ENCODE data around the gene ZNF823.

- TF ChIP-seq RAD21 (IDR thresholded peaks at IDR 0.05; ENCODE audit: low read length): no peak
- no peak for TF ChIP-seq CTCF (conservative IDR thresholded peaks at IDR 0.05; ENCODE audit: low read depth, low read length)
- TF ChIP-seq POLR2A (IDR thresholded peaks at IDR 0.05; ENCODE audit: low read depth, low read length): no peak
- TF ChIP-seq CEBPB (IDR thresholded peaks at IDR 0.05; ENCODE audit: low read depth, low read length): no peak
- TF ChIP-seq RCOR1 (IDR thresholded peaks at IDR 0.05; ENCODE audit: insufficient replicate concordance, low read length): no peak
- TF ChIP-seq MAFK (IDR thresholded peaks at IDR 0.05; ENCODE audit: low read depth, low read length): no peak
- TF ChIP-seq RFX5 (IDR thresholded peaks at IDR 0.05; ENCODE audit: low read depth, low read length): no peak
- TF ChIP-seq CHD1 (IDR thresholded peaks at IDR 0.05; ENCODE audit: low read depth, low read length): no peak
- TF ChIP-seq NFE2L2 (IDR thresholded peaks at IDR 0.05; ENCODE audit: low read depth, low read length): no peak
- no peak for TF ChIP-seq ELK1 (IDR thresholded peaks at IDR 0.05; ENCODE audit: borderline replicate concordance, low read depth, low read length)
Measured at GRCh38 chr19:11721681-11722080, 17.1 kb downstream of the ZNF823 start.
